Measurements from ENCODE around the gene ALG3. TPM values are rescaled to one million over a fixed set of nuclear protein-coding genes. Genes with fewer than 3 reads are reported as not detected.

ALG3 gene
- polyA plus RNA-seq, 1 experiment = 35.6 TPM

- CTCF ChIA-PET = interaction anchor here (0.6 to 0.7 kb wide), 2 partner anchors 14 to 217 kb away, joined by 3 read pairs; partner anchors contain the start of gene EEF1AKMT4
- H3K9me3 ChIP-seq (ENCODE audit: control insufficient read depth, insufficient read depth, low read length) = peaks cover 3% of the 10 kb centered on the region; the same call in 1 of the 2 replicates
- TF ChIP-seq CTCF (IDR thresholded peaks at IDR 0.05; ENCODE audit: low read depth, low read length) = no peak
- H3K27ac ChIP-seq (ENCODE audit: low read depth, low read length) = no peak overlapping the region
- no peak overlapping the region for H3K4me3 ChIP-seq (ENCODE audit: low read depth, low read length)
- POLR2A ChIA-PET = no interaction called here
- DNase-seq (ENCODE audit: low read depth, low spot score) = no peak
- H3K27me3 ChIP-seq (ENCODE audit: control insufficient read depth, insufficient read depth, low read length) = peaks cover 40% of the 10 kb centered on the region
Observed at GRCh38 chr3:184236033-184236410, 12.7 kb downstream of the ALG3 start.

- CTCF ChIA-PET = interaction anchor here (0.7 kb wide), 1 partner anchor 14 kb away, joined by 3 read pairs; the partner anchor contains the start of gene EEF1AKMT4
Observed at GRCh38 chr3:184235381-184236032, 13.3 kb downstream of the ALG3 start.

GRCh38 chr3:184234671-184235380, 13.9 kb downstream of the ALG3 start:
- no peak overlapping the region for H3K4me3 ChIP-seq (ENCODE audit: low read depth, low read length)
- no peak for TF ChIP-seq CTCF (IDR thresholded peaks at IDR 0.05; ENCODE audit: low read depth, low read length)
- no peak for DNase-seq (ENCODE audit: low read depth, low spot score)
- ChIA-PET CTCF (no interaction called here), POLR2A (no interaction called here)
- H3K9me3 ChIP-seq (ENCODE audit: control insufficient read depth, insufficient read depth, low read length) = peaks cover 3% of the 10 kb centered on the region; the same call in 1 of the 2 replicates
- H3K27me3 ChIP-seq (ENCODE audit: control insufficient read depth, insufficient read depth, low read length) = peaks cover 43% of the 10 kb centered on the region
- H3K27ac ChIP-seq (ENCODE audit: low read depth, low read length) = no peak overlapping the region

More at GRCh38 chr3:184235381-184236032, 13.3 kb downstream of the ALG3 start:
- POLR2A ChIA-PET = no interaction called here
- no peak for TF ChIP-seq CTCF (IDR thresholded peaks at IDR 0.05; ENCODE audit: low read depth, low read length)
- DNase-seq (ENCODE audit: low read depth, low spot score) = no peak
- Histone ChIP-seq H3K4me3 (ENCODE audit: low read depth, low read length) (no peak overlapping the region), H3K27me3 (ENCODE audit: control insufficient read depth, insufficient read depth, low read length) (peaks cover 42% of the 10 kb centered on the region), H3K9me3 (ENCODE audit: control insufficient read depth, insufficient read depth, low read length) (peaks cover 3% of the 10 kb centered on the region; the same call in 1 of the 2 replicates), H3K27ac (ENCODE audit: low read depth, low read length) (no peak overlapping the region)

GRCh38 chr3:184234224-184234623, 14.5 kb downstream of the ALG3 start:
- POLR2A ChIA-PET = no interaction called here
- CTCF ChIA-PET = no interaction called here
- no peak overlapping the region for H3K27ac ChIP-seq (ENCODE audit: low read depth, low read length)
- TF ChIP-seq CTCF (IDR thresholded peaks at IDR 0.05; ENCODE audit: low read depth, low read length) = no peak
- DNase-seq (ENCODE audit: low read depth, low spot score) = peak; percentile 38
- H3K27me3 ChIP-seq (ENCODE audit: control insufficient read depth, insufficient read depth, low read length) = peaks cover 47% of the 10 kb centered on the region
- H3K9me3 ChIP-seq (ENCODE audit: control insufficient read depth, insufficient read depth, low read length) = peaks cover 2% of the 10 kb centered on the region; the same call in 1 of the 2 replicates
- no peak overlapping the region for H3K4me3 ChIP-seq (ENCODE audit: low read depth, low read length)
